HG02884 (cell line): ENCODE measurements around the gene ST13.
"Not testable (repeated sequence)": the region's sequence is repeated elsewhere in the genome, so short reads cannot be mapped to it uniquely, and the experiment has no call there.

Source experiments
- ATAC-seq: cut with Tn5 transposase; IDR thresholded peaks from one replicate; pipeline ENCODE4 v1.9.1; 2021; ENCODE audit warnings: mild to moderate bottlenecking, moderate library complexity; ENCODE audit not compliant: unreplicated experiment

The ST13 gene

GRCh38 chr22:40791241-40791640 is 65.2 kb downstream of the ST13 start:
- ATAC-seq: no peak

- no peak for ATAC-seq
Measured at GRCh38 chr22:40789131-40789530, 67.3 kb downstream of the ST13 start.

- ATAC-seq: no peak
Measured at GRCh38 chr22:40782521-40782920, 73.9 kb downstream of the ST13 start.

- not testable (repeated sequence) for ATAC-seq
Measured at GRCh38 chr22:40781749-40782148, 74.7 kb downstream of the ST13 start.
